ENCODE results near the gene AADAT. TPM values are rescaled to one million over a fixed set of nuclear protein-coding genes. Genes with fewer than 3 reads are reported as not detected.
A peak's percentile ranks its signal among the peaks of the same experiment; 100 is the strongest.

AADAT gene
- total RNA-seq, result 1 to 10 TPM in 8 of 9 donors, under 1 TPM in 1; 0.76 to 7.7 (median 1.8) TPM
- polyA plus RNA-seq, result 1 to 10 TPM; 3.0 to 7.2 (median 4.9) TPM
- long read RNA-seq, donor 1, result 0 reads
- long read RNA-seq, donor 2, result 0 reads
- long read RNA-seq, donor 3, result 0 reads
- long read RNA-seq, donor 4, result 0 reads
- long read RNA-seq, donor 5, partial matches to known transcripts, result 0 of 6 reads
- long read RNA-seq, donor 5, other reads (novel, unspliced or antisense), result 3 of 6 reads
- long read RNA-seq, donor 6, partial matches to known transcripts, result 1 of 1 reads
- long read RNA-seq, donor 6, other reads (novel, unspliced or antisense), result 0 of 1 reads
- long read RNA-seq, donor 7, result 0 reads
- long read RNA-seq, donor 8, partial matches to known transcripts, result 0 of 1 reads
- long read RNA-seq, donor 8, other reads (novel, unspliced or antisense), result 0 of 1 reads
- long read RNA-seq, donor 9, result 0 reads
- long read RNA-seq, donor 10, result 0 reads

DNA sequence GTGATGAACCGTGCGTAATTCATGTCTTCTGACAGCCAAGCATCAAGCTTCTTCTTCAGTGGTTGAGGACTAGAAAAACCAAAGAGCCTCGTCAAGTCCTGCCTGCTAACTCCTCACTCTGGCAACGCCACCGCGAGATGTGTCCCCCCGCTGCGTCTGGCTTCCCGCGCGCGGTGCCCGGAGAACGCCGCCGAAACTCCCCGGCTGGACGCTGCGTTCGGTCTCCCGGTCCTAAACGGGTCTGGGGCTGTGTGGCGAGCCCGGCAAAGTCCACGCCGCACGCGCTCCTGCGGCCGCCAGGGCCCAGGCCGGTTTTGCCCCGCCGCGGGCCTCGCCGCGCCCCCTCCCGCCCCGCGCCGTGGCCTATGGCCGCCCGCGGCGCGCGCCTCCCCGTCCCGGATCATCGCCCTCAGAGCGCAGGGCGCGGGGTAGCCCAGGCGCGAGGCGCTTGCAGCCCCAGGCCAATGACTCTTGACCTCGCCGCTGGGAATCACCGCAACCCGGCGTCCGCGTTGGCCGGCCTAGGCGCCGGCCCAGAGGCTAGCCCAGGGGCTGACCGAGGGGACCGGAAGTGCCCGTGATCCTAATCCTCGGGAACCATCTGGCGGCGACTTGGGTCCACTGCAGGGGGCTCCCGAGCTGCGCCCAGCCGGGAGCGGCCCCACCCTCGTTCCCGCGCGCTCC lies at the start of gene AADAT:
Gene AADAT, minus strand, starts transcription at position 289 of the 684 bp plus-strand sequence. Its CDS starts 266 bp downstream, at position 23.
- peak; percentile 69 to 84 (median 72) for DNase-seq
- H3K4me3 ChIP-seq, result peak within 1 kb of the TSS in 2 of 4 donors; percentile 34 to 68
- H3K9me3 ChIP-seq (replicated peaks in 1 of 3), result no peaks in the 10 kb centered on the region
- intact Hi-C loops (cut with DNase I), result no loop called here
- peak within 1 kb of the TSS in 2 of 5 donors; percentile 36 to 50 for H3K27ac ChIP-seq
- no peaks in the 10 kb centered on the region for H3K27me3 ChIP-seq
- peak in 1 of 2 donors; percentile 7 for TF ChIP-seq POLR2A (IDR thresholded peaks at IDR 0.05)
- TF ChIP-seq, protein P1, sequence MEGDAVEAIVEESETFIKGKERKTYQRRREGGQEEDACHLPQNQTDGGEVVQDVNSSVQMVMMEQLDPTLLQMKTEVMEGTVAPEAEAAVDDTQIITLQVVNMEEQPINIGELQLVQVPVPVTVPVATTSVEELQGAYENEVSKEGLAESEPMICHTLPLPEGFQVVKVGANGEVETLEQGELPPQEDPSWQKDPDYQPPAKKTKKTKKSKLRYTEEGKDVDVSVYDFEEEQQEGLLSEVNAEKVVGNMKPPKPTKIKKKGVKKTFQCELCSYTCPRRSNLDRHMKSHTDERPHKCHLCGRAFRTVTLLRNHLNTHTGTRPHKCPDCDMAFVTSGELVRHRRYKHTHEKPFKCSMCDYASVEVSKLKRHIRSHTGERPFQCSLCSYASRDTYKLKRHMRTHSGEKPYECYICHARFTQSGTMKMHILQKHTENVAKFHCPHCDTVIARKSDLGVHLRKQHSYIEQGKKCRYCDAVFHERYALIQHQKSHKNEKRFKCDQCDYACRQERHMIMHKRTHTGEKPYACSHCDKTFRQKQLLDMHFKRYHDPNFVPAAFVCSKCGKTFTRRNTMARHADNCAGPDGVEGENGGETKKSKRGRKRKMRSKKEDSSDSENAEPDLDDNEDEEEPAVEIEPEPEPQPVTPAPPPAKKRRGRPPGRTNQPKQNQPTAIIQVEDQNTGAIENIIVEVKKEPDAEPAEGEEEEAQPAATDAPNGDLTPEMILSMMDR (IDR thresholded peaks at IDR 0.05), result peak; percentile 44 to 72 (median 68)
- 1 to 6% (median 1%) methylated on average over 3 to 80 of the region's 80 CpGs for WGBS, 4 donors
- no peaks in the 10 kb centered on the region for H3K36me3 ChIP-seq (replicated peaks in 1 of 2)
- H3K4me1 ChIP-seq (replicated peaks in 1 of 2), result peaks cover 0 to 10% of the 10 kb centered on the region in 2 donors

DNA sequence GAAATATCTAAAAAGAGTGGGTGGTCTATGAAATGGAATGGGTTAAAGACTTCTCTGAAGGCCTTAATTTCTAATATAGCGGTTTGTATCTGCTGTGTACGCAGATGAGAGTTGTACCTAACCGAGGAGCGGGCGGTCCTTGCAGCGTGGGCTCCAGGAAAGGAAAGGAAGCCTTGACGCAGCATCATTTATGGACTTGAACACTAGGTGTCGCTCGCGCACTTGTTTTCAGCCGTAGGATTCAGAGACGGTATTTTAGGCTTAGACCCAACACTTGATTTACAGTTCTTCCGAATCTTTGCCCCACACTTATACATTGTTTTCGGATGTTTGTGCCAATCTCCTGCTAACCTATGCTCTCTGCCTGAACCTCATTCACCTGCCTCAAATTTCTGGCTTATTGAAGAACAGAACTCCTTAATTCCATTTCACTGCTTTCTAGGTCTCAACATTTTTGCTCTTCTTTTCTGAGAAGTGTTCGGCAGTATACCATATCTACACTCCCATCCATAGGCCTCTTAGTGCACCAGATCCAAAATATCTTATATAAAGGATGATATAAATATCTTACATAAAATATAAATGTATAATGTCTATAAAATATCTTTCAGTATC lies 48.9 kb upstream of the AADAT start:
- Histone ChIP-seq H3K27me3 (no peaks in the 10 kb centered on the region), H3K9me3 (replicated peaks in 1 of 3) (no peaks in the 10 kb centered on the region), H3K4me3 (no peak overlapping the region), H3K36me3 (replicated peaks in 1 of 2) (no peaks in the 10 kb centered on the region), H3K27ac (no peak overlapping the region), H3K4me1 (replicated peaks in 1 of 2) (no peaks in the 10 kb centered on the region)
- 6 to 7% (median 6%) methylated on average over 15 of the region's 15 CpGs for WGBS, 4 donors
- TF ChIP-seq POLR2A (IDR thresholded peaks at IDR 0.05), result no peak
- TF ChIP-seq, protein P1 (IDR thresholded peaks at IDR 0.05), result peak; percentile 47 to 81 (median 64)
- DNase-seq, result peak; percentile 45 to 90 (median 79)
- intact Hi-C loops (cut with DNase I), result loop anchor here in 1 of 2 donors (5.0 kb wide), 1 partner anchor 714 kb away; no protein-coding TSS in a partner anchor

DNA sequence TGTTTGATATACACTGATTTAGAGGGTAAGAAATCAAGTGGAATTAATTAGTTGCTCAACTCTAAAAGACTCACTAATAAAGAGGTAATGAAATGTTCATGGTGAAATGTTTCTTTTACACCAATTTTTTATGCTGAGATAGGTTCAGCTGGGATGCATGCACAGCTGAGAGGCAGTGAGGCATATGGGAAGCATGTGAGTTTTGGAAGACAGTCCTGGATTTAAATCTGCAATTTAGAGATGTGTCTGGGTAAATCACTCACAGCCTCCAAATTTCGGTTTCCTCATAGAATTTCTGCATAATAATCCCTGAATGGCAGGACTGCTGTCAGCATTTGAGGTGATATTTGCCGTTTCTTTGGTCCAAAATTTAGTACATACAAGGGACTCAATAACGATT lies 48.2 kb upstream of the AADAT start:
- intact Hi-C loops (cut with DNase I), result loop anchor here in 1 of 2 donors (5.0 kb wide), 1 partner anchor 714 kb away; no protein-coding TSS in a partner anchor
- WGBS, 4 donors, result 56 to 69% (median 61%) methylated on average over 3 of the region's 3 CpGs
- no peak for DNase-seq
- TF ChIP-seq, protein P1 (IDR thresholded peaks at IDR 0.05), result no peak
- no peak for TF ChIP-seq POLR2A (IDR thresholded peaks at IDR 0.05)
- no peak overlapping the region for H3K27ac ChIP-seq
- no peaks in the 10 kb centered on the region for H3K9me3 ChIP-seq (replicated peaks in 1 of 3)
- H3K4me3 ChIP-seq, result no peak overlapping the region
- no peaks in the 10 kb centered on the region for H3K27me3 ChIP-seq
- no peaks in the 10 kb centered on the region for H3K36me3 ChIP-seq (replicated peaks in 1 of 2)
- H3K4me1 ChIP-seq (replicated peaks in 1 of 2), result no peaks in the 10 kb centered on the region

DNA sequence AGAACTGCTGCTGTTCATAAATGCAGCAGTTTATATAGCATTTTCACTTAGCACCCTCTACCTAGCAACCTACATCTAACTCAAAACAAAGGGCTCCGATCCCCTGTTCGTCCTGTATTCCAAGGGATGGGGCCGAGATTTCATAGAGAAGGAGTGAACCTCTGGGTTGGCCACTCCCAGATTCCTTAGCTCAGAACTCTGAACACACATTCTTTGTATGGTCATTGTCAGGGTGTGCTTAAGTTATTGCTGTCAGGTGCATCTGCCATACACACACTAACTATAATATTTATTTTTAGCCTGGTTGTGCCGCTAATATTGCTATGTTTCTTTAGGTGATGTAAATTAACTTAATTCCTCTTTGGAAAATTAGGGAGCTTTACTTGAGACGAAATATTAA lies 47.7 kb upstream of the AADAT start:
- Histone ChIP-seq H3K4me3 (no peak overlapping the region), H3K27me3 (no peaks in the 10 kb centered on the region), H3K27ac (no peak overlapping the region), H3K9me3 (replicated peaks in 1 of 3) (no peaks in the 10 kb centered on the region), H3K36me3 (replicated peaks in 1 of 2) (no peaks in the 10 kb centered on the region), H3K4me1 (replicated peaks in 1 of 2) (no peaks in the 10 kb centered on the region)
- 44 to 65% (median 52%) methylated on average over 5 of the region's 5 CpGs for WGBS, 4 donors
- intact Hi-C loops (cut with DNase I), result loop anchor here in 1 of 2 donors (5.0 kb wide), 1 partner anchor 715 kb away; no protein-coding TSS in a partner anchor
- DNase-seq, result no peak
- TF ChIP-seq, protein P1 (IDR thresholded peaks at IDR 0.05), result no peak
